Glomerular endothelial cell (primary cell): ENCODE results near the gene OGFOD1. TPM values are rescaled to one million over a fixed set of nuclear protein-coding genes. Genes with fewer than 3 reads are reported as not detected.
A peak's percentile ranks its signal among the peaks of the same experiment; 100 is the strongest.
"Not testable (repeated sequence)": the region's sequence is repeated elsewhere in the genome, so short reads cannot be mapped to it uniquely, and the experiment has no call there.

ENCODE experiments used
- DNase-seq: peaks from one replicate; pipeline ENCODE4 v3.0.0-alpha.2; 2011; ENCODE audit warnings: low read depth, low spot score; ENCODE audit errors: extremely low read depth
- total RNA-seq: library from RNA; depleted of rRNA; stranded (reverse); fragments of >200 nt; gene quantifications from 2 replicates; pipeline ENCODE4 v1.2.3, GENCODE V29; 2015

OGFOD1 gene
- total RNA-seq, 1 donor from 2014 or later = 60.5 TPM

DNA sequence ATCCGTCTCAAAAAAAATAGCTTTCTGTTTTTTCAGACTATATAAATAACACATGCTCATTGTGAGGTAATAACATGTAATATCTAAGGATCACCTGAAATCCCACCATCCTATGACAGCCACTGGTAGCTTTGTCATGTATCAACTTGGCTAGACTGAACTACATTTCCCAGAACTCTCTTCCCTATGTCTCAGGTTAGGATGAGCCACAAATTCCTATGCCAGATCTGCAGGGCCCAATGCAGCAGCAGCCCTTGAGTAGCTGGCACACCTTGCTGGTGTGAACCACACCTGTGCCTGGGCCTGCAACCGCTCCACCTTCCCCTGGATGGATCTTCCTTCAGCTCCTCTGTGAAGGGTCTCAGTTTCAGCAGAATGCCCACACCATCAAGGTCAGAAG, 28.1 kb downstream of the OGFOD1 start:
- no peak for DNase-seq

DNA sequence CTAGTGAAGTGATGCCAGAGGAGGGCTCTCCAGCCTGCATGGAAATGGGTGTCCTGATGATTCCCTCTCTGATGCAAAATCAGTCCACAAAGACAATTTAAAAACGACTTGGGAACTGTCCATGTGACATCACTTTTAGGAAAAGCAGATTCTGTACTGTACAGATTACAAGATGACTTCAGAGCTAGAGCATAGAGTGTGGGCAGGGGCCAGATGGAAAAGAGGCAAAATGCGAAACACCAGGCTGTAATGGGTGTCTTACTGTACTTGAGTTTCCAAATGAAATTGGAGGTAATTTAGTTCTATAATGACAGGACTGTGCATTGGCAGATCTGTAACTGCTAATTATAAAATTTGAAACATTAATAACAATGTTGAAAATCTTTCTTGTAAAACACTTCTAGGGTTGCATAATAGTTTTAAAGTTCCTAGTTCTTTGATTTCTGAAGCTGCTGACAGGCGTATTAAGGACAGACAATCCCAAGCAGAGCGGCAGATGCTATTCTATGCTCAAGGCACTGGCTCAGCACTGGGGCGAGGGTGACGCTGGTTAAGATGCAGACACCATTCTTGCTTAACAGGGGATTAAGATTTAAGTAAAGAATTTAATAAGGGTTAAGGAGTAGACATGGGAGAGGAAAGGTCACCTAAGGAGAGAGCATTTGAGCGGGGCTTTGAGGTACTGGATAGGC, 29.6 kb downstream of the OGFOD1 start:
- DNase-seq = no peak

DNA sequence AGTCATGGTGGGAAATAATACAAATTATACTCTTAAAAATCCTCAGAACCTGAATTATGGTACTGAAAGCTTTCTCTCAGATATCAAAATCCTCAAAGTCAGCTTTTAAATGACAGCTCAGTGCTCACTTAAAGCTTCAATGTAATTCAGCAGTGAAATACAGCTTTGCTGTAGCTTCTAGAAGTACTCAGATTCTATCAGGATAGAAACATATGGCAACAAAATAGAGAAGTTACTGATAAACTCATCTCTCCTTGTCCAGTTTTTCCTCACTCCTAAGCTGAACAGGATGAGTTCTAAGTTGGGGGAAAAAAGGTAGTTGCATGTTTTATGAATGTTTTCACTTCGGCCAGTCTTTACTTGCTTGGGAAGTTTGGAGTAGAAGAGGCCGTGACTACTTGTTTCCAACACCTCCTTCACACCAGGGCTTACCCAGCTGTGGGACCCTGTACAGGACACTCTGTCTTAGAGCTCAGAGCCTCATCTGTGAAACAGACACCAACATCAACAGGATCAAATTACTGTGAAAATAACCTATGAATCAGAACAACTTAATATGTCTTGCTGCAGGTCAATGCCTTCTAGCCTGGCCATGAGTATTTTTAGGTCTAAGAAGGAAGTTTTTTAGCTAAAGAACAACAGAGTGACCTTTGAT, 30.2 kb downstream of the OGFOD1 start:
- no peak for DNase-seq

DNA sequence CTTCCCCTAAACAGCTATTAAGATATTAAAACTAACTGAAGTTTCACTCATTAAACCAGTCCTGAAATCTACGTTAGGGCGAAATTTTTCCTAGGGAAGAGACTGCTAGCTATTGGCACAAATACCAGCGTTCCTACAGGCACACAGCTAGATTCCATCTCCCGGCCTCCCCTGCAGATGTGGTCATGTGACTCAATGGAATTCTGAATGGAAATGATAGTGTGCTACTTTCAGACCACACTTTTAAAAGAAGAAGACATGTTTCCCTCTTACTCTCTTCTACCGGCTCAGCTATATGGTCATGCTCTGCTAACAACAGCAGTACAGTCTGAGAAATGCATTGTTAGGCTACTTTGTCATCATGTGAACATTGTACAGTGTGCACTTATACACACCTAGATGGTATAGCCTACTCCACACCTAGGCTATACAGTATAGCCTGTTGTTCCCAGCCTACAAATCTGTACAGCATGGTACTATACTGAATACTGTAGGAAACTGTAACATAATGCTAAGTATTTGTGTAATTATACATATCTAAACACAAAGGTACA, 31.4 kb downstream of the OGFOD1 start:
- DNase-seq = no peak

DNA sequence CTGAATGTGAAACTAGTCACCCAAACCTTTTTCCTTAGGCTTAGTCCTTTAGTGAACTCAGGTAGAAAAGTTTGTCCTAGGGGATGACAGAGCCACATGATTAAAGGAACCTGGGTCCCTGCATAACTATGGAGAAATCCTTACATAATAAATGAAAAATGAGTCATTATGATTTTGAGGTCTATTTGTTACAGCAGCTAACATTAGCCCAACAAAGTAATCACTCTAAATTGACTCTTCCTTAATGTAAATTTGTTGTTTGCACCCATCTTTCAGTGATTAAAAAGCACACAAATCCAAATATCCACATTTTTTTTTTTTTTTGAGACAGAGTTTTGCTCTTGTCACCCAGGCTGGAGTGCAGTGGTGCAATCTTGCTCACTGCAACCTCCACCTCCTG, 32.0 kb downstream of the OGFOD1 start:
- no peak for DNase-seq

DNA sequence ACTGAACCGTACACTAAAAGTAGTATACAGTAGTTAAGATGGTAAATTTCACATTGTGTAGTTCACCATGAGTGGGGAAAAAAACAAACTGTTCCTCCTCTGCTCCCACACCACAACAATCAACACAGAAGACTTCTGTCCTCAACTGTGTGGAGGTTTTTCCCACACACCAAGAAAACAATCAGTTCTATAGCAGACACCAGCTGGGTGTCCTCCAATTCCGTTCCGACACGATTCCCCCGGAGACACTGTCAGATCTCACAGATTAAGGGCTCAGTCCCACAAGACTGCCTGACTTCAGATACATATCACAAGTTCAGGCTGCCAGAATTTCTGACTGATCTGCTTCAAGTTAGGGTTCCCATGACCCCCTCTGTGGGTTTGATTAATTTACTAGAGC, 36.7 kb downstream of the OGFOD1 start:
- no peak for DNase-seq

DNA sequence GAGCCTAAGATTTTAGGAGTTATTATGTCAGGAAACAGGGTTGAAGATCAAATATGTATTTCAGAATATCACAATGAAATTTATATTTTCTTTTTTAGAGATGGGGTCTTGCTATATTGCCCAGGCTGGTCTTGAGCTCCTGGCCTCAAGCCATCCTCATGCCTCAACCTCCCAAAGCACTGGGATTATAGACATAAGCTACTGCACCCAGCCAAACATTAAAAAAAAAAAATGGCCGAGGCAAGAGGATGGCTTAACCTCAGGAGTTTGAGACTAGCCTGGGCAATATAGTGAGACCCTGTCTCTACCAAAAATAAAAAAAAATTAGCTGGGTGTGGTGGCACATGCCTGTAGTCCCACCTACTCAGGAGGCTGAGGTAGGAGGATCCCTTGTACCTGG, 37.5 kb downstream of the OGFOD1 start:
- not testable (repeated sequence) for DNase-seq

DNA sequence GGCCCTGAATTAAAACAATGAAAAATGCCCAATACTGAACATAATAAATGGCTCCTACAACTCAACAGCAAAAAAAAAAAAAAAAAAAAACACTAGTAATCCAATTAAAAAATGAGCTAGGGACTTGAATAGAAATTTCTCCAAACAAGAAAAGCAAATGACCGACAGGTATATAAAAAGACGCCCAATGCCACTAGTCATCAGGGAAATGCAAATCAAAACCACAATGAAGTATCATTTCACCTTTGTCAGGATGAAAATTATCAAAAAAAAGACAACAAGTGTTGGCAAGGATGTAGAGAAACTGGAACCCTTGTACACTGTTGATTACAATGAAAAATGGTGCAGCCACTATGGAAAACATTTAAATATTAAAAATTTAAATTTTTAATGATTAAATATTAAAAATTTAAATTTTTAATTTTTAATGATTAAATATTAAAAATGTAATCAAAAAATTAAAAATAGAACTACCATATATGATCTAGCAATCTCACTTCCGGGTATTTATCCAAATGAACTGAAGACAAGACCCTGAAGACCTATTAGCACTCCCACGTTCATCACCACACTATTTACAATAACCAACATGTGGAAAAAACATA, 40.4 kb downstream of the OGFOD1 start:
- no peak for DNase-seq

DNA sequence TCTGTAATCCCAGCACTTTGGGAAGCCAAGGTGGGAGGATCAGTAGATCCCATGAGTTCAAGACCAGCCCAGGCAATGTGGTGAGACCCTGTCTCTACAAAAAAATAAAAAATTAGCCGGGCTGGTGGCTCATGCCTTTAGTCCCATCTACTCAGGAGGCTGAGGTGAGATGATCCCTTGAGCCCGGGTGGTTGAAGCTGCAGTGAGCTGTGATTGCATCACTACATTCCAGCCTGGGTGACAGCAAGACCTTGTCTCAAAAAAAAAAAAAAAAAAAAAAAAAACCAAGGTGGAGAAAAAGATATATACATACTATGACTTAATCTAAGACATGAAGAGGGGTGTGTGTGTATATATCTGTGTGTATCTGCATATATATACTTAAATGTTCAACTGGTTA, 41.8 kb downstream of the OGFOD1 start:
- DNase-seq = no peak

DNA sequence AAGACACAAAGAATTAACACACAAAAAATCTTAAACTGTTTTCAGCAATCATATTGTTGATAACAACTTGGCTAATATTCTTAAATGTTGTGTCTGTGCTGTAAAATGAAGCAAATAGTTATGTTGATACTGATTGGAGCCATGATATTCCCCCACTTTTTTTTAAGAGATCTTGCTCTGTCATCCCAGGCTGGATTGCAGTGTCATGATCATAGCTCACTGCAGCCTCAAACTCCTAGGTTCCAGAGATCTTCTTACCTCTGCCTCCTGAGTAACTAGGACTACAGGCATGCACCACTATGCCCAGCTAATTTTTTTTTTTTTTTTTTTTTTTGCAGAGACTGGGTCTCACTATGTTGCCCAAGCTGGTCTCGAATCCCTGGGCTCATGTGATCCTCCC, 42.5 kb downstream of the OGFOD1 start:
- DNase-seq = no peak

DNA sequence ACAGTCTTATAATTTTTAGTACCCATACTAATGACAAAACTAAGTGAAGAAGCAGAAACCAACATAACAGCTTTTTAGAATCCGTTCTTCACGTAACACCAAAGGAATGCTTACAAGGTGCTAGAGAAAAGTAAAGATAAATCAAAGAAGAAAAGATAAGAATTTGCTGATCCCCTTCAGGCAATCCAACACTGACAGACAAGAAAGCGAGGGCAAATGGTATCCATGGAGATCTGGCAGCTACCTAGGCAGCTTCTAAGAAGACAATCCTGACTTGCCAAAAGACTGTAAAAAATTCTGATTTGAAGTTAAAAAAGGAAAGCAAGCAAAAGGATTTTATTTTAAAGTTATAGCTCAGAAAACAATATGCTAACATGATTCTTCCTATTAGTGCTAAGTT, 53.8 kb downstream of the OGFOD1 start:
- no peak for DNase-seq

DNA sequence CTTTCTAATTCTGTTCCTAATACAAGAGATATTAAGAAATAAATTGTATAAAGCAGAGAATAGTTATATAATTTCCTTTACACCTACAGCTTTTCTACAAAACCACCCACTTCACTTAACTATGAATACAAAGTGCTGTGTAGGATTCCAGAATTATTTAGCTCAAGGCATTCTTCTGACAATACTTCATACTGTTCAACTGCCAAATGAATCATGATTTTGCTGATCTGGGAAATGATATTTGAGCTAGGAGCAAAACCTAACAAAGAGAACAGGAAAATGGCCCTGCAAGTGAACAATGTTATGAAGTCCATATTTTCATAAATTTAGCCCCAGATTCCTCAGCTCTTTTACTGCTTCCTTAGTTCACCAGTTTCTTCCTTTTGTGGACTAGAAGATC, 55.6 kb downstream of the OGFOD1 start:
- no peak for DNase-seq

DNA sequence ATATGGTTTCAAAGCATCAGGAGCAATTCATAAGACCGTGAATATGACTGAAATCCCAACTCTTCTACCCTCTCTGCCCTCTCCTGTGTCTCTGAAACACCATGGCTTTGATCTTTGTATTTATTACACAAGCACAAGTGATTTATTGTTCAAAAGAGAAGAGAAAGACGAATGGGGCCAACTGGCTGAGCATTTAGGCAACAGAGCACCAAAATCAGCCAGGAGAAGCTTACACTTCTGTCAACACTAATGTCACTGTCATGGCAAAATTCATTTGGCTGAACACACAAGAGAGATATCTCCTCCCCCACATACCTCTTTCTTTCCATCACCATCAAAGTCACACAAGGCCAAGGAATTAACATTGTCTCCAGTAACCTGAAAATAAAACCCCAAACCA, 59.2 kb downstream of the OGFOD1 start:
- DNase-seq = no peak

DNA sequence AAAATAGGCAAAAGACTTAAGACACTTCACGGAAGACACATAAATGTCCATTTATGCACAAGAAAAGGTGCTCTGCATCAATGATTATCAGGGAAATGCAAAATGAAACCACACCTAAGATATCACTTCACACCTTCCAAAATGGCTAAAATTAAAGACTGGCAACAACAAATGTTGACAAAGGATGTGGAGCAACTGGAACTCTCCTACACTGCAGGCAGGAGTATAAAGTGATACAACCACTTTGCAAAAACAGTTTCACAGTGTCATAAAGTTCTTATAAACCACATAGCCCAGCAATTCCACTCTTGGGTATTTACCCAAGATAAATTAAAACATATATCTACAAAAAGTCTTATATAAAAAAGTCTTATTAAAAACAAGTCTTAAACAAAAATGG, 60.7 kb downstream of the OGFOD1 start:
- DNase-seq = no peak

DNA sequence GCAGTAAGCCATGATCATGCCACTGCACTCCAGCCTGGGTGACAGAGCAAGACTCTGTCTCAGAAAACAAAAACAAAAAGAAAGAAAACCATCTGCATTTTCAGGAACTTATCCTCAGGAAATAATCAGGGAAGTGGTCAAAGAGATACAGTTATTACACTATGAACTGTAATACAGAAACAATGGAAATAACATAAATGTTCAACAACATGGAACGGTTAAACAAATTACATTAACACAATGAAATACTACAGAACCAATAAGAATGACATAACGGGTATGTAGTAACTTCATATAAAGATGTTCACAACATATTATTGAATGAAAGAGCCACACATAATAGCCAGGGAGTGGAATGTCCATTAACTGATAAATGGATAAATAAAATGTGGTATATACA, 61.7 kb downstream of the OGFOD1 start:
- DNase-seq = no peak

DNA sequence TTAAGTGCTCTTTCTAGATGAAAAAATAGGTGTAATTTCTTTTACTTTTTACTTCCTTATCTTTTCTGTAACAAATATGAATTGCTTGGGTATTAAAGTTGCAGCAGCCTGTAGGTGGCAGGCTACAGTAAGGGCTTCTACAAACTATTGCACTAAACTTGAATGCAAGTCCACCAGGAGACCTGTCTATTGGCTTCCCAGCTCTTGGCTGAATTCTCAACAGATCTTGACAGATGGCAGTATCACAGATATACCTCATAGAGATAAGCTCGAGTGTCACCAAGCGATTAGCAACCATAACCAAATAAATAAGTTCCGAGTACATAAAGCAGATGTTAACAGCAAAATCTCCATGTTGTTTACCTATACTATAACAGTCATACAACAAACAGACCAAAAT, 62.6 kb downstream of the OGFOD1 start:
- DNase-seq = peak; percentile 42

DNA sequence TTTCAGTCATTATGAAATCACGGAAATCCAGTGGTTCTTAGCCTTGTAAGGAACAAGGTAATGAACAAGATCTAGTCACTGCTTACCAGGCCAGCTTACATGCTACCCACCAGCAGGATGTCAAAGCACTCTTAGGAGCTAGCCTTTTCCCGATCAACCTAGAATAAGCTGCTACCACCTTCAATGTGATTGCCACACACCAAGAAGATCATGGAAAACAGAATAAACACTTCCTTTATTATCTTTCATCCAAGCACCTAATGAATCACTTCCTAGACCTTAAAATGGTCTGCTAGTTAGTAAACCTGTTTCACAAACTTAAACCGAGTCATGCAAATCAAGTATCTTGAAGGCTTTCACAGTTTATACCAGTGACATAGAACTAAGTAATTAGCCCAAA, 63.5 kb downstream of the OGFOD1 start:
- DNase-seq = no peak

DNA sequence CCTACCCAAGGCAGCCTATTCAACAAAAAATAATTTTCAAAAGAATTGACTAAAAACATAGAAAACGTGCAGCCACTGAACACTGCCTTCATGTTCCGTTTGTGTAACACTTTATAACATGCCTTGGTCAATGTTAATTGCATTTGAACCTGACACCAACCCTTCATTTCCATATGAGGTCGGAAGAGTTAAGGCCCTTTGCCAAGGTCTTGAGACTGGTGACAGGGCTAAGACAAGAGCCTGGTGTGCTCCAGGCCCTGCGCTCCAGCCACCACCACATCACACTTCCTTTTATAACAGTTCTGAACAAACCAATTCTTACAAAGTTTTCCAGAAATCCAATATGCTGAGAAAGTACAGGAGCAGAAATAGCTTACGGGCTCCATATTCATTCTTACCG, 64.3 kb downstream of the OGFOD1 start:
- no peak for DNase-seq

DNA sequence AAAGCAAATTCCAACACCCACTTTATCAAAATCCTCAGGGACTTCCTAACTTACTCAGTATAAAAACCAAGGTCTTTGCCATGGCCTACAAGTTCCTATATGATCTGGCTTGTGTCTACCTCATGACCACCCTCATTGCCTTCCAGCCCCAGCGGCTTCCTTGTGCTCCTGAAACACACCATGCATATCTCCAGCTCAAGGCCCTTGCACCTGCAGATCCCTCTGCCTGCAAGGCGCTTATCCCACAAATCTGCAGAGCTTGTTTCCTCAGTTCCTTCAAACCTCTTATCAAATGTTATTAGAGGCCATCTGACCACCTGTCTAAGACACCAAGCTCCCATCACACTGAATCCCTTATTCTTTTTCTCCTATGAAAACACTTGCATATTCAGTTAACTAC, 65.9 kb downstream of the OGFOD1 start:
- no peak for DNase-seq

DNA sequence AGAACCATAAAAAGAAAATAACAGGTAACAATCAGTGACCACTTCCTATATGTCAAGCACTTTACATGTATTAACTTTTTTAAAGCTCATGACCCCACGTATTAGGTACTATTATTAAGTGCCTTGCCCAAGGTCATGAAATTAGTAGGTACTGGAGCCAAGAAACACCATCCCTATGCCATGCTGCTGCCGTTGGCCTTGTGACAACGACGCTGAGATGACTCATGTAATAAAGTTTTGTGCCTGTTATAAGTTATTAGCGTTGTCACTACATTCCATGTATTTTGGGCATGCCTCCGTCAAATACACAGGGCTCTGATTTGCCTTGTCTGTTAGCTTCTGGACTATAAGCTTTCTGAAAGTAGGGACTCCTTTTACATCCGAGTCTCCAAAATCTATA, 67.1 kb downstream of the OGFOD1 start:
- DNase-seq = no peak

DNA sequence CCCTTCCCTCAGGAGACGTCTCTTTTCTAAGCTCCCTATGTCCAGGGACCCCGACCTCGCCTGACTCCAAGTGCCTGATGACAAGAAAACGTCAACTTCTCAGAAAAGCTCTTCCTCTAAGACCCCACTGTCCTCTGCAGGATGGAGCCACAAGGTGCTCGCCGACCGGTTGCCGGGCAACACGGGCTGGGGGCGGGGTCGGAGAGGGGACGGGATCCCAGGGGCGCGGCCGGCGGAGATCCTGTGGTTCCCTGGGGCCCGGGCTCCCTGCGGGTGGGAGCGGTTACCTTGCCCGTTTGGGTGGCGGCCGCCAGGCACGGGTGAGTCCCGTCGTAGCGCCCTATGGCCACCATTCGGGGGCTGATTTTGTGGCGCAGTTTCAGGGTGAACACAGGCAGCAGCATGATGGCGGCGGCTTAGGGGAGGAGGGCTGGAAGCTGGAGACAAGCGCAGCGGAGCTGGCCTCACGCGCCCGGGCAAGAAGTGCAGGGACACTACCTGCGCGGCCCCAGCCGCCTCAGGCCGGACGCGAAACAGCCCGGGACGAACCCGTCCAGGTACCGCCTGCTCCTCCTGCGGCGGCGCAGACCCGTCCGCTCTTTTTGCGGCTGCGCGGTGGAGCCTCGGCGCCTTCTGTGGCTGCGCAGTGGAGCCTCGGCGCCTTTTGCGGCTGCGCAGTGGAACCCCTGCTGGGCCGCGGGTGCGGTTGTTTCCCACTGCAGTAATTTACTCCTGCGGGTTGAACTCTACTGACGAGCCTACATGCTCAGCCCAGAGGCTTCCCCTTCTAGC, 68.3 kb downstream of the OGFOD1 start, which contains the start of gene BBS2:
TSS of gene BBS2 (minus strand) at position 566 of the 792 bp plus-strand sequence. CDS start at position 404, 162 bp downstream.
- DNase-seq = no peak
